Activated T-cell treated with anti-CD3 and anti-CD28 coated beads, Interleukin-2, amount 50 U/mL, for 24 hours (primary cell): ENCODE data around the gene EPB41L1.
A peak's percentile ranks its signal among the peaks of the same experiment; 100 is the strongest.

Source experiments
- DNase-seq: peaks from one replicate; pipeline ENCODE4 v3.0.0-alpha.2; 2020
- H3K27ac Mint-ChIP-seq: 2 replicates; pipeline ENCODE4 v1.8.0; 2020; ENCODE audit warnings: mild to moderate bottlenecking, mixed read lengths
- H3K27me3 Mint-ChIP-seq: 2 replicates; pipeline ENCODE4 v1.8.0; 2020; ENCODE audit warnings: mixed read lengths
- H3K36me3 Mint-ChIP-seq: 2 replicates; pipeline ENCODE4 v1.8.0; 2020; ENCODE audit warnings: low read depth, mixed read lengths
- H3K4me1 Mint-ChIP-seq: 2 replicates; pipeline ENCODE4 v1.8.0; 2020; ENCODE audit warnings: low read depth, mixed read lengths
- H3K4me3 Mint-ChIP-seq: 2 replicates; pipeline ENCODE4 v1.8.0; 2020; ENCODE audit warnings: mild to moderate bottlenecking, moderate library complexity, mixed read lengths
- H3K9me3 Mint-ChIP-seq: 2 replicates; pipeline ENCODE4 v1.8.0; 2020; ENCODE audit warnings: mixed read lengths

The EPB41L1 gene

DNA sequence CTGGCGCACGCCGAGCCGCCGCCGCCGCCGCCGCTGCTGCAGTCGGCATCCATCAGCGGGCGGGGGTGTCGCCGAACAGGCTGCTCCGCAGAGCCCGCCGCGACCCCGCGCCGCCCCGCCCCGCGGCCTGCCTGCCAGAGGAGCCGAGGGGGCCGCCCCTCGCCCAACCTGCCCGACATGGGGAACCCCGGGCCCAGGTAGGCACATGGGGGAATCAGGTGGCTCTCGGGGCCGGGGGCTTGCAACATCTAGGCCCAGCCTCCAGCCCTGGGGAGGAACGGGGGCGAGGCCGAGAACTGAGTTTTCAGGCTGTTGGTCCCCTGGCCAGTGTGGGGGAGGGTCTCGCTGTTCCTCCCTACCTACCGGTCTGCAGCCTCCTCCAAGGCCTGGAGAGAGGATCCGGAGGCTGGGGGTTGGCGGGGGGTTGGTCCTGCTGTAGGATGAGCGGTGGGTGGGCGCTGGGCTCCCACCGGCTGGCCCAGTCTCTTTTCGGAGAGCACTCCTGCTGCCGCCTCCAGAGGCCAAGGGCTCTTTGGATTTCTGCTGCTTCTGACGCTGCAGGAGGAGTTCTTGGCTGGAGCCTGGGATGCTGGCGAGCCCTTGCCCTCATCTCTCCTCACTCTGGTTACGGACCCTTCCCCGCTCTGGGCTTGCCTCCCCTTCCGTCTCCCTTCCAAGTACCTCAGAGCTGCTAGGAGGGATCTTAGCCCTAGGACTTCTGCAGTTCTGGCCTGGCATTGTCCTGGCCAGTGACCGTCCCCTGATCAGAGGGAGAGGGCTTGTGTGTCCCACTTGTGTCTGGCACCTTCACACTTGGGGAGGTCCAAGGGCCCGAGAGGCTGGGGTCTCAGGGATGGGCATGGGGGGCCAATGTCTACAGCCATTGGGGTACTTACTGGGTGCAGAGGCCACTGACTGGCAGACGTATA is at the start of gene EPB41L1:
EPB41L1 (plus strand) TSS at position 41 of the 929 bp plus-strand sequence. CDS start 19,038 bp downstream, outside the sequence.
- peak; percentile 39 for DNase-seq
- no peaks in the 10 kb centered on the region for H3K36me3 Mint-ChIP-seq
- H3K9me3 Mint-ChIP-seq: no peaks in the 10 kb centered on the region
- peak within 1 kb of the TSS; percentile 58 for H3K4me3 Mint-ChIP-seq
- H3K4me1 Mint-ChIP-seq: peaks cover 11% of the 10 kb centered on the region
- peaks cover 38% of the 10 kb centered on the region for H3K27me3 Mint-ChIP-seq
- H3K27ac Mint-ChIP-seq: no peak within 1 kb of the TSS

DNA sequence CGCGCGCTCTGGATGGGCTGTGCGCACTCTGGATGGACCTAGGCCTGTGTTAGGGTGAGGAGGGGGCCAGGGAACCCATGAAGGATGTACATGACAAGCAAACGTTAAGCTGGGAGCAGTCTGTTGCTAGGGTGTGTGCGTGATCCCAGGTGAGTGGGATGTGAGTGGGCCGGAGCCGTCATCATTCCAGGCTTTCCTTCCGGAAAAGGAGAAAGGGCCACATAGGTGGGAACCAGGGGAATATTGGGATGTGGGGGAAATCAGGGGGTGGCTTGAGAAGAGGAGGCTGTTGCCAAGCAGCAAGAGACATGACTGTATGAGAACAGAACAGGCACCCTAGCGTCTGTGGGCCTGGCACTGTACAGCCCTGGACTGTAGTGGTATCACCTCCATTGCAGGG is 49.7 kb upstream of the EPB41L1 start:
- Mint-ChIP-seq H3K27me3 (no peaks in the 10 kb centered on the region), H3K4me1 (no peaks in the 10 kb centered on the region), H3K27ac (no peak overlapping the region), H3K4me3 (no peak overlapping the region), H3K36me3 (no peaks in the 10 kb centered on the region), H3K9me3 (no peaks in the 10 kb centered on the region)
- DNase-seq: no peak

DNA sequence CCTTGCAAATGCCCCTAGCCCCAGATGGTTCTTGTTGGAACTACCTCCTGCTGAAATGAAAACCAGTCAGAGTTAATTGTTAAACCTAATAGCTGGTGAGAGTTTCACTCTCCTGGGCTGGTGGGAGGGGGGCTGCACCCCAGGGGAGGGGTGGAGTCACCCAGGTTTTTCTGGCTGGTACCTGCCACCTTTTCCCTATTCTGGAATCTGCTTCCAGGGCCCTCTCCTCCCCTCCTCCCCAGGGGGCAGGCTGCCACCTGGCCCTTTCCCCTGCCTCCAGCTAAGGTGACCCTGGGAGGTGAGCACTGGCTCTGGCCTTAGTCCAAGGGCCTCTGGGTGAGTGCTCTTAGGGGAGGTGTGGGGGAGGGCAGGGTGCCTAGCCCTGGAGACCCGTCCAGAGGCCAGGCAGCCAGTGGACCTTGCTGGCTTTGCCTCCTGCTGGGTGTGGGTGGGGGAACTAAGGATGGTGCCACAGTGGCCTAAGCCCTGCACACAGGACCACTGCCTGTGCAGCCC is 48.8 kb upstream of the EPB41L1 start:
- no peaks in the 10 kb centered on the region for H3K36me3 Mint-ChIP-seq
- H3K9me3 Mint-ChIP-seq: no peaks in the 10 kb centered on the region
- no peaks in the 10 kb centered on the region for H3K27me3 Mint-ChIP-seq
- H3K27ac Mint-ChIP-seq: no peak overlapping the region
- no peak overlapping the region for H3K4me3 Mint-ChIP-seq
- H3K4me1 Mint-ChIP-seq: no peaks in the 10 kb centered on the region
- no peak for DNase-seq

DNA sequence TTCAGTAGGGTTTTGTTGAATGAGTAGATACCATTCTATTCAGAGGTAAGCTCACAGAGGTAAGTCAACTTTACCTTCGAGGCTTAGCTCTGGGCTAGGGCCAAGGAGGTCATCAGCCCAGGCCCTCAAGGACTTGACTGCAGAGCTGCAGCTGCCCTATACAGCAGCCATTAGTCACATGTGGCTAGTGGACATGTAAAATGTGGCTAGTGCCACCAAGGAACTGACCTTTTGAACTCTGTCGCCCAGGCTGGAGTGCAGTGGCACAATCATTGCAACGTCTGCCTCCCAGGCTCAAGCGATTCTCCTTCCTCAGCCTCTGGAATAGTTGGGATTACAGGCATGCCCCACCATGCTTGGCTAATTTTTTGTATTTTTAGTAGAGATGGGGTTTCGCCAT is 47.9 kb upstream of the EPB41L1 start:
- Mint-ChIP-seq H3K27ac (no peak overlapping the region), H3K4me3 (no peak overlapping the region), H3K27me3 (no peaks in the 10 kb centered on the region), H3K36me3 (no peaks in the 10 kb centered on the region), H3K4me1 (no peaks in the 10 kb centered on the region), H3K9me3 (no peaks in the 10 kb centered on the region)
- no peak for DNase-seq

GRCh38 chr20:36107881-36108280 is 46.7 kb upstream of the EPB41L1 start:
- Mint-ChIP-seq H3K36me3 (no peaks in the 10 kb centered on the region), H3K4me1 (no peaks in the 10 kb centered on the region), H3K27ac (no peak overlapping the region), H3K9me3 (no peaks in the 10 kb centered on the region), H3K4me3 (no peak overlapping the region), H3K27me3 (peaks cover under 1% of the 10 kb centered on the region)
- DNase-seq: no peak

DNA sequence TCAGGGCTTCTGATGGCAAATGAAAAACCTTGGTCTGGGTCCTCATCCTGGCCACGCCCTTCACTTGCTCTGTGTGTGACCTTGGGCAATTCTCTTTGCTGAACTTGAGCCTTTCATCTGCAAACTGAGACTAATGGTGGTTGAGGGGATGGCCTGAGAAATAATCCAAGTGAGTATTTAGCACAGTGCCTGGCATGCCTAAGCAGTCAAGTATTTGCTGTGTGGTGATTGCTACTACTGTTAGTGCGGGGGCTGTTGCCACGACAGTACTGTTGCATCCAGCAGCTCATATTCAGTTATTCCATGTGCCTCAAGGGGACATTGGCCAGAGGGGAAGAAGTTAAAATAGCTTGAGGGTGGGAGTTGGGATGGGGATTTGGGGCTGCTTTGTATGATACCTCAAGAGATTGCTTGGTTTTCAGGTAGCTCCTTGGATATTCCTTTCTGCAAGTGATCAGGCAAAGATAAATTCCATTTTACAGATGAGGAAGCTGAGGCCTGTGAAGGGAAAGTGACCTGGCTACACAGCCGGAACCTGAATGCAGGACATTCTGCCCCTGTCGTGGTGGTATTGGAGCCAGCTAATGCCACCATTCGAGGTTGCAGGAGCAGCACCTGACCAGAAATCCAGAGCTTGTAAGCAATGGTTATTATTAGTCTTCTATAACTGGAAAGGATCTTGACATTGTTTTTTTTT is 45.1 kb upstream of the EPB41L1 start:
- Mint-ChIP-seq H3K4me1 (no peaks in the 10 kb centered on the region), H3K4me3 (no peak overlapping the region), H3K36me3 (no peaks in the 10 kb centered on the region), H3K9me3 (no peaks in the 10 kb centered on the region), H3K27me3 (peaks cover 8% of the 10 kb centered on the region), H3K27ac (no peak overlapping the region)
- DNase-seq: no peak

DNA sequence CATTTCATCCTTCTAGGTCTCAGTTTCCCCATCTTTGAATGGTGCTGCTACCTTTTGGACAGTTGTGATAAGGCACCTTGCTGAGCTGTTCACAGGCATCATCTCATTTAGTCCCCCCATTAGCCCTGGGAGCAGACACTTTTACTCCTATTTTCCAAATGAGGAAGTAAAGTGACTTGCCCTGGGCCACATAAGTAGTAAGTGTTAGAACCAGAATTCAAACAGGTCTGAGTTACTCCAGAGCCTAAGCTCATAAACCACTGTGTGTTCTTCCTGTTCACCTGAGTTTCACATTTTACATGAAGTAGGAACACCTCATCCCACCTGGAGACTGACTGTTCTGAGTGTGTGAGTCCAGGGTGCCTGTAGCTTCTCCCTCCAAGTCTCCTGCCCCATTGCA is 43.5 kb upstream of the EPB41L1 start:
- Mint-ChIP-seq H3K4me1 (no peaks in the 10 kb centered on the region), H3K4me3 (no peak overlapping the region), H3K36me3 (no peaks in the 10 kb centered on the region), H3K9me3 (no peaks in the 10 kb centered on the region), H3K27ac (no peak overlapping the region), H3K27me3 (peaks cover 10% of the 10 kb centered on the region)
- DNase-seq: no peak

- Mint-ChIP-seq H3K4me3 (no peak overlapping the region), H3K27me3 (peaks cover 15% of the 10 kb centered on the region), H3K36me3 (no peaks in the 10 kb centered on the region), H3K4me1 (no peaks in the 10 kb centered on the region), H3K27ac (no peak overlapping the region), H3K9me3 (no peaks in the 10 kb centered on the region)
- no peak for DNase-seq
These were observed 42.4 kb upstream of the EPB41L1 start for GRCh38 chr20:36112112-36112511.

DNA sequence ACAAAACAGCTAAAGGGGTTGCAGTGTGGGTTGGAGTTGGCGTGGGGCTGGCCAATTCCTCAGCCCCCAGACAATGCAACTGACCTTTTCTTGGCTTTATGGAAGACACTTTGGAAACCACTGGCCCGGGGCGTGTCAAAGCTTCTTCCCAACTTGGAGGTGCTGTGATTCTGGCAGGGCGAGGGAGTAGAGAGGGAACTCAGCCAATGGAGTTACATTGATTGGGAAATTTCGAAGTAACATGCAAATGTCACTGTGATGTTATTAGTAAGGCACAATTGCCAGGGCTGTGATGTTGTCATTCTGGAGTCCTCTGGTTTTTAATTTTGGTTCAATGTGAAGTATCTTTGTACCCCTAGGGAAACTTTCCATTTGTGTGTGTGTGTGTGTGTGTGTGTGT is 41.5 kb upstream of the EPB41L1 start:
- Mint-ChIP-seq H3K27ac (no peak overlapping the region), H3K4me3 (no peak overlapping the region), H3K9me3 (no peaks in the 10 kb centered on the region), H3K27me3 (peaks cover 15% of the 10 kb centered on the region), H3K36me3 (no peaks in the 10 kb centered on the region), H3K4me1 (no peaks in the 10 kb centered on the region)
- no peak for DNase-seq

DNA sequence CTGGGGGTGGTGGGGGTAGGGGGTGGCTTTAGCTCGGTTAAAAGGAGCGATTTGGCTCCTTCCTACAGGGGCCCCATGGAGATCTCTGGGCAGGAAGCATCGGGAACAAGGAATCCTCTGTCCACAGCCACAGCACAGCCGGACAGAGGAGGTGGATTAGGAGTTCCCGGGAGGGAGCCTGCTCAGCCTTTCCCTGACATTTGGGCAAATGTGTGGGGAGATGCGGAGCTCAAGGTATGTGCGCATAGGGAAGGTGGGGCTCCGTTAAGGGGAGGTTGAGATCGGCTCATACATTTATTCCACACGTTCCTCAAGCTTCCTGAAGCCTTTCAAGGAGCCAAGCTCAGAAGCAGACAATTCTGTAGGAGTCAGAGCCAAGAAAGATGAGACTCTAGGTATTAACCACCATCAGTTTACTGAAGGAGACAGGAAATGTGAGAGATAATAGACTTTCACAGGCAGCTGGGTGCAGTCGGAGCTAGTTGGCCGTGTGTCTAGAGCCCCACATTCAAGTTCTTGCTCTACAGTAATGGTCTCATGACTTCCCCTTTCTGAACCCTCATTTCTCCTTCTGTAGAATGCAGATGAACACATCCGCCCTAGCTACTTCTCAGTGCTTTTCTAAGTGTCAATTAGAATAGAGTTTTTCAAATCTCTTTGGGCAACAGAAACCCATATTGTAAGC is 40.8 kb upstream of the EPB41L1 start:
- no peaks in the 10 kb centered on the region for H3K36me3 Mint-ChIP-seq
- H3K27ac Mint-ChIP-seq: no peak overlapping the region
- H3K4me3 Mint-ChIP-seq: no peak overlapping the region
- no peaks in the 10 kb centered on the region for H3K9me3 Mint-ChIP-seq
- H3K27me3 Mint-ChIP-seq: peaks cover 15% of the 10 kb centered on the region
- DNase-seq: no peak
- H3K4me1 Mint-ChIP-seq: no peaks in the 10 kb centered on the region

DNA sequence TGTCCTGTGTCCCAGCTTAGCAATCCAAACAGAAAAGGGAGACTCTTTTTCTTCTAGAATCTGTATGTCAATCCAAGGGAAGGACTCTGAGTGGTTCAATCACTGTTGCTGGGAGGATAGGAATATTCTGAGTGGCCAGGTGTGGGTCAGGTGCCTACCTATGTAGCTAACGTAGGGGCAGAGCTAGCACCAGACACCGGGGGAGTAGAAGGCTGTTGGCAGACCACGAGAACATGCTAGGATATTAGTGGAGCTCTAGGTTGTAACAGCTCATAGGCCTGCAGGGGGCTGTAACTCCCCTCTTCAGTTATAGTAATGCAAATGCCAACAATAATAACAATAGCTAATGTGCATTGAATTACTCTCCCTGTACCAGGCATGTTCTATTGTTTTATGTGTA is 39.8 kb upstream of the EPB41L1 start:
- DNase-seq: no peak
- Mint-ChIP-seq H3K9me3 (no peaks in the 10 kb centered on the region), H3K27me3 (peaks cover 17% of the 10 kb centered on the region), H3K36me3 (no peaks in the 10 kb centered on the region), H3K27ac (no peak overlapping the region), H3K4me1 (no peaks in the 10 kb centered on the region), H3K4me3 (no peak overlapping the region)

DNA sequence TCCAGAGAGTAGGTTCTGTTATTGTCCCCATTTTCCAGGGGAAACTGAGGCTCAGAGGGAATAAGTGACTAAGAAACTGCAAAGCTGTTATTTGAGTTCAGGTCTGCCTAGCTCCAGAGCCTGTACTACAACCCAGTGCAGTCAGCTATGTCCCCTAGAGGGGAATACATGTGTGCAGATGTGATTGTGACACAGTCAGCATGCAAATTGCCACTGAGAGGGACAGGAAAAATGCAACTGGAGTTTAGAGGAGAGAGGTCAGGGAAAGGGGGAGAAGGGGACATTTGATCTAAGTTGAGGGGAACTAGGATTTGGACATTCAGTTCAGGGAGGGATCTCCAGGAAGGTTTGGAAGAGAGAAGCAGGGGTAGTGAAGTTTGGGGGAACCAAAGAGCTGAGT is 38.6 kb upstream of the EPB41L1 start:
- DNase-seq: no peak

DNA sequence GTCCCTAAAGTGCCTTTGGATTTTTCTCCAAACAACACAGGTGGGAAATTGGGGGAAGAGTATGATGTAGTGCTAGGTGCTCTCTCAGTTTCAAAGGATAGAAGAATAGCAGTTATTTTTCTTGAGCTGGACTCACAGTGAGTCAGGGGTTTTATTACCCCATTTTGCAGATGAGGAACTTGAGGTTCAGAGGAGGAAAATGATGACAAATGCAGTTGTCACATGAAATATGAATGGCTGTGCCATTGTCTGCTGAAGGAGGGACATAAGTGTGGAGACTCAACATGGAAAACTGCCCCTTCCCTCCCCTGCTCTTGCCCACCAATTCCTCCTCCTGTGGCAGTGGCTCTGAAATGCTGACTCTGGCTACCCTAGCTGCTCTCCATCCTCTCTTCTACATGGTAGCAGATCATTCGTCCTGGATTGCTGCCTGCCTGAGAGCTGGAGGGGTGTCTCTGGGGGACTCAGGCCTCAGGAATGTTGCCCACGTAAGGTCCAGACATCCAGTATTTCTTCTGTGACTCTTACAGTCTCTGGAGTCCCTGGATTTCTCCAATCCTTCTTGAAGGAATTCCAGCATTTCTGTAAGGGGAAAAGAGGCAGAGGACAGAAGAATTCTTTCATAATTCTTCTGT is 37.6 kb upstream of the EPB41L1 start:
- Mint-ChIP-seq H3K36me3 (no peaks in the 10 kb centered on the region), H3K4me3 (no peak overlapping the region), H3K27ac (no peak overlapping the region), H3K9me3 (no peaks in the 10 kb centered on the region), H3K4me1 (no peaks in the 10 kb centered on the region), H3K27me3 (peaks cover 17% of the 10 kb centered on the region)
- DNase-seq: no peak

More for the DNA sequence above, 38.6 kb upstream of the EPB41L1 start:
- no peaks in the 10 kb centered on the region for H3K4me1 Mint-ChIP-seq
- no peak overlapping the region for H3K27ac Mint-ChIP-seq
- no peaks in the 10 kb centered on the region for H3K9me3 Mint-ChIP-seq
- H3K4me3 Mint-ChIP-seq: no peak overlapping the region
- H3K36me3 Mint-ChIP-seq: no peaks in the 10 kb centered on the region
- peaks cover 17% of the 10 kb centered on the region for H3K27me3 Mint-ChIP-seq

DNA sequence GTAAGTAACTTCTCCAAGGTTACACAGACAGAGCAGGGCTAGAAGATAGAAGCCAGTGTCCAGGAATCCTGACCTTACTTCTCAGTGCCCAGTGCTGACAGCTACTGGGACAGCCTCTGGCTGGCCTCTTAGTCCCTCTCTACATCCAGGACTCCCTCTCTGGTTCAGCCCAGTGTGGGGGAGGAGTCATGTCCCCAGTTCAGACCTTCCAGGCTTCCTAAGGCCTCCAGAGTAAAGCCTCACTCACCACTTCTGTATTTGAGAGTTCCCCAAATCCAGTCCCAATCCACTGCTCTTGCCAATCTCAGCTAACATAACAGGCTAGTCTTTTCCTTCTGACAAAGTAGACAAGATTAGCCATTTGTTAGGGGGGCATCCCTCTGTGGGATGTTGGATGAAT is 36.9 kb upstream of the EPB41L1 start:
- Mint-ChIP-seq H3K27ac (no peak overlapping the region), H3K9me3 (no peaks in the 10 kb centered on the region), H3K4me1 (no peaks in the 10 kb centered on the region), H3K27me3 (peaks cover 17% of the 10 kb centered on the region), H3K36me3 (no peaks in the 10 kb centered on the region), H3K4me3 (no peak overlapping the region)
- DNase-seq: no peak
